GM12873 (cell line): ENCODE measurements around the gene ZNF444.

Source experiments
- CTCF ChIP-seq: IDR thresholded peaks from 2 replicates; pipeline ENCODE4 v1.5.1; 2012; ENCODE audit warnings: low read depth, mild to moderate bottlenecking, moderate library complexity, low read length, control low read depth; ENCODE audit not compliant: insufficient read depth; ENCODE audit errors: missing control alignments

ZNF444 gene

GRCh38 chr19:56145698-56146097 is 4.6 kb downstream of the ZNF444 start:
- no peak for TF ChIP-seq CTCF

GRCh38 chr19:56146904-56147303 is 5.8 kb downstream of the ZNF444 start:
- TF ChIP-seq CTCF: no peak

GRCh38 chr19:56147307-56147706 is 6.2 kb downstream of the ZNF444 start:
- TF ChIP-seq CTCF: no peak

- TF ChIP-seq CTCF: no peak
These were observed 7.0 kb downstream of the ZNF444 start for GRCh38 chr19:56148096-56148495.

- no peak for TF ChIP-seq CTCF
These were observed 8.6 kb downstream of the ZNF444 start for GRCh38 chr19:56149656-56150038.

GRCh38 chr19:56150358-56150757 is 9.3 kb downstream of the ZNF444 start:
- TF ChIP-seq CTCF: no peak

GRCh38 chr19:56152644-56153043 is 11.6 kb downstream of the ZNF444 start:
- TF ChIP-seq CTCF: no peak

GRCh38 chr19:56153507-56153906 is 12.4 kb downstream of the ZNF444 start:
- no peak for TF ChIP-seq CTCF
